GM19351 (cell line): Measurements from ENCODE around the gene NOL3.

ENCODE experiments used
- ATAC-seq: cut with Tn5 transposase; IDR thresholded peaks from one replicate; pipeline ENCODE4 v1.9.1; 2021; ENCODE audit warnings: mild to moderate bottlenecking, moderate library complexity; ENCODE audit not compliant: unreplicated experiment

The NOL3 gene

DNA sequence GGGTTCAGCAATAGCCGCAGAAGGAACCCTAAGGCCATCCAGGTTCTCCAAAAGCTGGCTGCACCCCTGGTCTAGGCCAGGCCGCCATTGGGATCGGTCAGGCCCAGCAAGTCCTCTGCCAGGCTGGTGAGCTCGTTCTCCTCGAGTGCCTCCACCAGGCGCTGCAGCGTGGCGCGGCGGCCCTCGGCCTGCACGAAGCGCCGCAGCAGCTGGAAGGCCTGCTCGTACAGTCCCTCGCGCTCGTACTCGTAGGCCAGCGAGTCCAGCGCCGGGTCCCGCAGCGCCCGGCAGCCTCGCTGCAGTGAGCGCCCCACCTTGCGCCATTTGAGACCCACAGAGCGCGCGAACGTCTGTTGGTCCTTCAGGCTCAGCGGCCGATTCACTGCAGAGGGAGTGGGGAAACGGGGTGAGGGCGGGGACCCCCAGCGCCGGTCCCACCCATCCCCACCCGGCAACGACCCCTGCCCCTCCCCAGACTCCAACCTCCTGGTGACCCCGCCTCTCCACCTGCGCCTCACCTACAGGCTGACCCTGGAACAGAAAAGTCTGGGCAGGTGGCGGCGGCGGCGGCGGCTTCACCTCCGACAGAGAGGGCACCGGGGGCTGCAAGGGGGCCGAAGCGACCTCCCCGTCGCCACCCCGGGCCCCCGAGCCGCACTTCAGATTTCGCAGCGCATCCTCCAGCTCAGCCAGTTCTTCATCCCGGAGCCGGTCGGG, 15.6 kb upstream of the NOL3 start:
- no peak for ATAC-seq

DNA sequence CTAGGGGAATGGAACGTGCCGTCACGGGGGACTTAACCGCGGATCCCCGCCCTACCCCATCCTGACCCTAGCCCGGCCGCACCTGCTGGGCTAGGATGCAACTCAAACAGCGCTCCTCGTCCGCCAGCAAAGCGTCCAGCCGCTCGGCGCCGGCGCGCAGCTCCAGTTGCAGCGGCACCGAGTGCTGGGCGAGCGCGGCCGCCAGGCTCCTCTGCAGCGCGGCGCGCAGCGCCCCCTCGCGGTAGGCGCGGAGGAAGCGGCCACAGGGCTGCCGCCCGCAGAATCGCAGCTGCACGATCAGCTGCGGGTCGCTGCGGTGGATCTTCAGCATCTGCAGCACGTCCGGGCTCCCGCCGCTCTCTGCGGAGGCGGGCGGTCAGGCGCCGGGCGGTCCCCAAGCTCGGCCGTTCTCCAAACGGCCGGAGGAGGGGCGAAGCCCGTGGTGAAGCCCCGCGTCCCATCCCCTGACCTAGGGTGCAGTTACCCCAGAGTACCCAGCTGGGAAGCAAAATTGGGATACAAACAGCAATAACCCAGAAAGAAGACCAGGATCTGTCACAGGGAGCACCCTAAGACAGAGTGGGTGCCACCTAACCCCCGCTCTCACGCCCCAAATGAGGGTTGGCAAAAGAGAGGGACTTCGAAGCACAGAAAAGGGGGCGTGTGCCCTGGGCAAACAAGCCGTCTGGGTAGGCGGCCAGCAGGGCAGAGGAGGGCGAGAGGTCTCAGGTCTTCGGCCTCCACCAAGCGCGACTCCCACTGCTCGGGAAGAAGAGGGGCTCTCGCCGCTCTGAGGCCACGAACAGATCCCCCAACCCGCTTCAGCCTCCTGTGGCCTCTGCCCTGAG, 14.8 kb upstream of the NOL3 start:
- no peak for ATAC-seq

DNA sequence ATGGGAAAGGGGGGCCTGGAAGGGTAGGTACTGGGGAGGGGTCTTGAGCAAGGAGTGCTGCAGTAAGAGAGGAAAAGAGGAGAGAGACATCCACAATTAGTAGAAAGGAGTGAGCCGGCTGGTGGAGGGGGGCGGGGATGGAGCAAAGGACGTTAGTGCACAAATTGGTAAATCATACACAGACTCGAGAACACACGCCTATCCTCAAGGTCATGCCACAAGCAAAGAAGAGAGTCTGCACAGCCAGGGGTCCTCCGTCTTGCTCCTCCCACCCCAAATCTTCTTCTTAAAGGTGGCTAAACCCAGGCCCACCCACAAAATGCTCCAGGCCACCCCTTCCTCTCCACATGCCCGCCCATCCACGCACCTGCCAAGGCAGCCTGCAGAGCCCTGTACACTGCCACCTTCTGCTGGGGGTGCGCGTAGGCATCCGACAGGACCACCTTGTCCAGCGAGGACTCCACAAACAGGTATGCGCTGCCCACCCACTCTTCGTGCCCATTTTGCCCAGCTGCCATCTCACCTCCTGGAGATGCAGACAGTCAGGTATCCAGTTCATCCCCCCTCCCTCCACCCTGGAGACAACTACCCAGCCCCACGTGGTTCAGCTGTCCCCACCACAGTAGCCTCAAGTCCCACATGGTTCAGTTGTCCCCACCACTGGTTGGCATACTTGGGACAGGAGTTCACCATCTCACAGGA, 14.0 kb upstream of the NOL3 start:
- no peak for ATAC-seq

DNA sequence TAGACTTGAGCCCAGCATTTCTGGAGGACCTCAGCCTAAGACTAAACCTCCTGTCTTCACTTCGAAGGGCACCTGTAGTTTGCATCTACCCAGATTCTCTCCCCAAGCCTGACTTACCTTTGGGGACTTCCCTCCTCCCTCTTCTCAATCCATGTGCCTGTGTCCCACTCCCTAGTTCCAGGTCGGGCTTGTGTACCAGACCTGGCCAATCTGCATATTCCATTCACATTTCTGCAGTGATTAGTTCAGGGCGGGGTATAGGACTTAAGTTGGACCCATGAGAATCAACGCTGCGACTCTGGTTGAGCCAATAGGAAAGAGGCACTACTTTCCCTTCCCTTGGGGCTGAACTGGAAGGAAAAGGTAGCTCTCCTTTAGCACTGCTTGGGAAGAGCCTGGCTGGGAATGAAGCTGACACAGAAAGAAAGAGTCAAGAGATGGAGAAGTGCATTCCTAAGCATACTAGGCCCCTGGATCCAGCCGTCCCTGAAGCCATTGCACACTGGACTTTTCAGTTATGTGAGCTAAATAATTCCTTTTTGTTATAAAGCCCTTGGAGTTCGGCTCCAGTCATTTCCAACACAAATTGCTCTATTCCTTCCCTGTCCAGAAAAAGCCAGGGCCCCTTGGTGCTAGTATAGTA, 13.1 kb upstream of the NOL3 start:
- no peak for ATAC-seq

DNA sequence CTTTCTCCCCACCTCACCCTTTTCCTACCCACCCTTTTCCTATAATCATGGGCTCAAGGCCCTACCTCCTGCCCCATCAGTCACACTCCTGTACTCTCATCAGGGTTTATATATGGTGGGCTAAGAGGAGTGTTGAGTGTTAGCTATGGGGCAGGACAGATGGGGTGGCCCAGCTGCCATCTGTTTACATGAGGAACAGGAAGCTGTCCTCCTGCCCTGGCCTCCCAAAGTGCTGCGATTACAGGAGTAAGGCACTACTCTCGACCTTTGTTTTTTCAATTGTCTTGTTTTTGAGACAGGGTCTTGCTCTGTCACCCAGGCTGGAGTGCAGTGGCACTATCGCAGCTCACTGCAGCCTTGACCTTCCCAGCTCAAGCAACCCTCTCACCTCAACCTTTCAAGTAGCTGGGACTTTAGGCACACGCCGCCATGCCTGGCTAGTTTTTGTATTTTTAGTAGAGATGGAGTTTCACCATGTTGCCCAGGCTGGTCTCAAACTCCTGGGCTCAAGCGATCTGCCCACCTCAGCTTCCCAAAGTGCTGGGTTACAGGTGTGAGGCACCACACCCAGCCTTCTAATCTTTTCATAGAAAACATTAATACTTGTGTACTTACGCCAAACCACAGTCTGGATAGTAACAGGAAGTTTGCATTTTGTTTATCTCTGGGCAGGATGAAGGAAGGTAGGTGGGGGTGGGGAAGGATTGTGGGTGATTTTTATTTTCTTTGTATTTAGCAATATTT, 12.3 kb upstream of the NOL3 start:
- ATAC-seq = no peak

DNA sequence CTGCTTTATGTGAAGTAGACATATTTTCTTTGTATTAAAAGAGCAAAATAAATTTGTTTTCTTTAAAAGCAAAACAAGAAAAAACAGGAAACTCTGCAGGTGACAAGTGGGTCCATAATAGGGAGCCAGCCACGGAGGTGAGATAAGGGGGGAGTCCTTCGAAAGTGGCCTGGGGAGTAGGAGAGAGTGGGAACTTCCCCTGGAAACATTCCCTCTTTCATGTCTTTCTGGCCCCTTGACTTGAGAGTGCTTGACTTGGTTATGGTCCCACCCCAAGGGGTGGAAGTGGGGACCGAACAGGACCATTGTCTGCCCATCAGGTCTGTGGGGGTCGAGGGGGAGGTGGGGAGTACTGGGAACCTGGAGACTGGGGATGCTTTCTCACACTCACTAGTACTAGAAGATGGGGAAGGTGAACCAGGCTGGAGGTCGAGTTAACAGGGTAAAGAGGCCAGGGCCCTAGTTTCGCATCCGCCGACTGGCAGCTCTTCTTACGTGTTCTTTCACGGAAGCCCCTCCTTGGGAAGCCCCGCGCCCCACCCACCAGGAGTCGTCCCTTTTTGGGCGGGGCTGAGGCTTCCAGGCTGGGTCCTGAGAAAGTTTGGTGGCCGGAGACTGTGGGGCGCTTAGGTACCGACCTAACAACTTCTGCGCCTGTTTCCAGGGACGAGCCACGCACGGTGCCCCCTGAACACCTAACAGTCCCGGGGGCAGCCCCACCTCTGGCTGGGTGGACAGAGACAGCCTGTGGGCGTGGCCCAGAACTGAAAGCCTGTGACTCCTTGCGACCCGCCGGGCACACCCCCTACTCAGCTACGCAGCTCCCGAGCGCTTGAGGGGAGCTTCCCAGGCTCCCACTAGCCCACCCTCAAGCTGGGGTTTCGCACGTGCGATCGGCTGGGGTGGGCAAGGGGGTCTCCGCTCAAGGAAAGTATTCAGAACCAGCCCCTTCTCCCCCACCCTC, 11.4 kb upstream of the NOL3 start:
- peak; percentile 37 for ATAC-seq

DNA sequence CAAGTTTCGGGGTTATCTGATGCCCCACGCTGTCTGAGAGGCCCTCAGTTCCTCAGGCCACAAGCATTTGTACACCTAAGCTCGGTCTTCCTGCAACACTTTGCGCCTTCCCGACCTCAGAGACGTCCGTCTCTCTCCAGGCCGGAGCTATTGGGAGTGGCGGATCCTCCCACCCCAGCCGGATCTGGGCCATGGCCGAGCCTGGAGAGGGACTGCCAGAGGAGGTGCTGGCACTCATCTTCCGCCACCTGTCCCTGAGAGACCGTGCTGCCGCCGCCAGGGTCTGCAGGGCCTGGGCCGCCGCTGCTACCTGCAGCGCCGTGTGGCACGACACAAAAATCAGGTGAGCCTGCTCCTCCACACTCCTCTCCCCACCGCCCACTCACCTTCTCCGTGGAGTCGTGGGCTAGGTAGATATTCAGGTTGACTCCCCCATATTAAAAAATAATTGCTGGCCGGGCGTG, 8.7 kb upstream of the NOL3 start:
- no peak for ATAC-seq

DNA sequence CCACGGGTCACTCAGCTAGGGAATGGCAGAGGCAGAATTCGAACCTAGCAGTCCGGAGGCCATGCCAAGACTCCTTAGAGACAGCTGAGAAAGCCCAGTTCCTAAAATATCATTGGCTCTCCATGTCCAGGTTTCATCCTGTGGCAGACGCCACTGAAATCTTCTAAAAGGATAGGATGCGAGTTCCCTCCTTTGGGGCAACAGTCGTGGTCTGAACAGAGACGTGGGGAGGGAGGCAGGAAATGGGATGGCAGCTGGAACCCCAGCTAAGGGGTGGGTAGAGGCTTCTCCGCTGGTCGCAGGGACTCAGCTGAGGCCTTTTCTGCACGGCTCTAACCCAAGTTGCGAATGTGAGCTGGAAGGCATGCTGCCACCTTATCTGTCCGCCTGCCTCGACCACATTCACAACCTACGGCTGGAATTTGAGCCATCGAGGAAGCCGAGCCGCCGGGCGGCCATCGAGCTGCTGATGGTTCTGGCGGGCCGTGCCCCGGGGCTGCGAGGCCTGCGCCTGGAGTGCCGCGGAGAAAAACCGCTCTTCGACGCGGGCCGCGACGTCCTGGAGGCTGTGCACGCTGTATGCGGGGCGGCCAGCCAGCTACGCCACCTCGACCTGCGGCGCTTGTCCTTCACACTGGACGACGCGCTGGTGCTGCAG, 7.7 kb upstream of the NOL3 start:
- no peak for ATAC-seq

DNA sequence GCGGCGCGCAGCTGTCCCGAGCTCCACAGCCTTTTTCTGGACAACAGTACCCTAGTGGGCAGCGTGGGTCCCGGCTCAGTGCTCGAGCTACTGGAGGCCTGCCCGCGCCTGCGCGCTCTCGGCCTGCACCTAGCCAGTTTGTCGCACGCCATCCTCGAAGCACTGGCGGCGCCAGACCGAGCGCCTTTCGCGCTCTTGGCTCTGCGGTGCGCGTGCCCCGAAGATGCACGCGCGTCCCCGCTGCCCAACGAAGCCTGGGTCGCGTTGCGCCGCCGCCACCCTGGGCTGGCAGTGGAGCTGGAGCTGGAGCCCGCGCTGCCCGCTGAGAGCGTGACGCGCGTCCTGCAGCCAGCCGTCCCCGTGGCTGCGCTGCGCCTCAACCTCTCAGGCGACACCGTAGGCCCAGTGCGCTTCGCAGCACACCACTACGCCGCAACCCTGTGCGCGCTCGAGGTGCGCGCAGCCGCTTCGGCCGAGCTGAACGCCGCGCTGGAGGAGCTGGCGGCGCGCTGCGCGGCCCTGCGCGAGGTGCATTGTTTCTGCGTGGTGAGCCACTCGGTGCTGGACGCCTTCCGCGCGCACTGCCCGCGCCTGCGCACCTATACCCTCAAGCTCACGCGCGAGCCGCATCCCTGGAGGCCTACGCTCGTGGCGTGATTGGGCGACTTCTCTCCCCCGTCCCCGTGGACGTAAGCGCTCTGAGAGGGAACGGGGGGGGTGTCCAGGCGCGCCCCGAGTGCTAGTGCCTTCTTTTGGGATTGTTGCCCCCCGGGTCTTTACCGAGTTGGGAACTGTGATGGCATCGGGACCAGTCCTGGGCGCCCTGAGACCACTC, 7.0 kb upstream of the NOL3 start:
- no peak for ATAC-seq

DNA sequence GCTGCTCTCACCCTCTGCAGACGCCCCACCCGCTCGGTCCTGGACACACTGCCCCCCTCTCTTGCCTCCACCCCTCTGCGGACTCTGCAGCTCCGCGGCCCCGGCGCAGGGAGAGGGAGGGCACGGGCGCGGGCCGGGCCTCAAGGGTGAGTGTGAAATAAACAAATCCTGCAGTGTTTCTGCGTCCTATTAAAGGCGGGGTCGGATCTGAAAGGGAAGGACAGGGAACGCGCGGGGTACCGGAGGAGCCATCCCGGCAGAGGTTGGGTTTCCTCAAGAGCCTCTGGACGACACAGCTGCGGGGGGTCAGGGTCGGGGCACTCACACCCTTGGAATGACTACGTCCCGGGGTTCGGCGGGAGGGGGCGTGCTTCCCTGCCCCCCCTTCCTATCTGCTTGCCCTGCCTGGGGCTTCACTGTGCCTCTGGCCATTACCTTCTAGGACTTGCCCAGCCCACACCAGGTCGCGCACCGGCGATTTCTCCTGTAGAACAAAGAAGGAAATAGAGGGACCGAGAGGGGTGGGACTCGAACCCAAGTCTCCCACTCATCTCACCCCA, 6.3 kb upstream of the NOL3 start:
- no peak for ATAC-seq

DNA sequence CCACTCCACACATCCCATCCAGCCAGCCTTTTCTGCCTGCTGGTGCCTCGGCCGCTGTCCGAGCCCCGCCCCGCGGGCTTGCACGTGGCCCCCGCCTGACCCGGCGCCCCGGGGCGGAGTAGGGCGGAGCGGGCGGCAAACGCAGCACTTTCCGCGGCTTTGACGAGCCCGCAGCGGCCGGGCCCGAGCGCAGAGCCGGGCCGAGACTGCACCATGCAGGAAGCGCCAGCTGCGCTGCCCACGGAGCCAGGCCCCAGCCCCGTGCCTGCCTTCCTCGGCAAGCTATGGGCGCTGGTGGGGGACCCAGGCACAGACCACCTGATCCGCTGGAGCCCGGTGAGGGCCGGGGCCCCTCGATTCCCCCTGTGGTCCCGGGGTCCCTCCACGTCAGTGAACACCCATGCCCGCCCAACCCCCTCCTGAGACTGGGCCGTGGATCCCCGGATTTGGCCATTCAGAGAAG, 5.7 kb upstream of the NOL3 start, which contains the start of gene HSF4:
Gene HSF4, plus strand, starts transcription at position 147 of the 463 bp plus-strand sequence. Its CDS starts 67 bp downstream, at position 214.
- ATAC-seq = no peak

DNA sequence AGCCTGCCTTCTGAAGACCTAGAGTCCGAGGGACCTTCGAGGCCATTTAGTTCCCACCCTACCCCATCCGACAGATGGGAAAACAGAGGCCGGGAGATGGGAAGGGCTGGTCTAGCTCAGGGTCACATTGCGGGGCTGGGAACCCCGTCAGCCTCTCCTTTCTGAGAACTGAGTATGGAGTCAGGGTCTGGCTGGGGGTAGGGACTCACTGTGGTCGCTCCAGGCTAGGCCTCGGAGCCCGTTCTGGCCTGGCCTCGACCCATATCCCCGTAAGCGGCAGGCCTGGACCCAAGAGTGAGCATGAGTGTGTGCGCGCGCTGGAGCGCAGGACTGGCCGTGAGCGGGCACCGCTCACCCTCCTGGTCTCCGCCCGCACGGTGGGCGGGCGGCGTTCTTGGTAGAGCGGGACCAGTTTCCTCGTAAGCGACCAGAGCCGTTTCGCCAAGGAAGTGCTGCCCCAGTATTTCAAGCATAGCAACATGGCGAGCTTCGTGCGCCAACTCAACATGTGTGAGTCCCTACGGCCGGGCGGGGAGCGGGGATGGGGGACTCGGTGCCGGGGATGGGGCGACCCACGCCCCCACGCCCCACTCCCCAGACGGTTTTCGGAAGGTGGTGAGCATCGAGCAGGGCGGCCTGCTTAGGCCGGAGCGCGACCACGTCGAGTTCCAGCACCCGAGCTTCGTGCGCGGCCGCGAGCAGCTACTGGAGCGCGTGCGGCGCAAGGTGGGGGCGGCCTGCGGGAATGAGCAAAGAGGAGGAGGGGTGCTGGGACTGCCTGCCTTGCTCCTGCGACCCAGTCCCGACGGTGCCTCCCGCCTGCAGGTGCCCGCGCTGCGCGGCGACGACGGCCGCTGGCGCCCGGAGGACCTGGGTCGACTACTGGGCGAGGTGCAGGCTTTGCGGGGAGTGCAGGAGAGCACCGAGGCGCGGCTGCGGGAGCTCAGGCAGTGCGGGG, 4.9 kb upstream of the NOL3 start:
- no peak for ATAC-seq

DNA sequence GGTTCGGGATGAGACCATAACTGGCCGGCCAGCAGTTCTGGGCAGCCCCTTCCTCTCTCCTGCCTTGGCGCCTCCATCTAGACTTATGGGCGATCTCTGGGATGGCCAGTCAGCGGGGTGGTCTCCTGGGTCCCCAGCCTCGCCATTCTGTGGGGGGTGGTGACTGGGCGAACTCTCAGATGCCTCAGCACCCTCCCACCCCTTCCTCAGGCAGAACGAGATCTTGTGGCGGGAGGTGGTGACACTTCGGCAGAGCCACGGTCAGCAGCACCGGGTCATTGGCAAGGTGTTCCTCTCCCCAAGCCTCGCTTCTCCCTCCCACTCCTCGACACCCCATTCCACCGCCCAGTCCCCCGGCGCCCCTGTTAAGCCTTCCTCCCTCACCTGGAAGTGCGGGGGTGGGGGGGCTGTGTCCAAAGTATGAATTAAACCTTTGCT, 4.2 kb upstream of the NOL3 start:
- ATAC-seq = no peak

DNA sequence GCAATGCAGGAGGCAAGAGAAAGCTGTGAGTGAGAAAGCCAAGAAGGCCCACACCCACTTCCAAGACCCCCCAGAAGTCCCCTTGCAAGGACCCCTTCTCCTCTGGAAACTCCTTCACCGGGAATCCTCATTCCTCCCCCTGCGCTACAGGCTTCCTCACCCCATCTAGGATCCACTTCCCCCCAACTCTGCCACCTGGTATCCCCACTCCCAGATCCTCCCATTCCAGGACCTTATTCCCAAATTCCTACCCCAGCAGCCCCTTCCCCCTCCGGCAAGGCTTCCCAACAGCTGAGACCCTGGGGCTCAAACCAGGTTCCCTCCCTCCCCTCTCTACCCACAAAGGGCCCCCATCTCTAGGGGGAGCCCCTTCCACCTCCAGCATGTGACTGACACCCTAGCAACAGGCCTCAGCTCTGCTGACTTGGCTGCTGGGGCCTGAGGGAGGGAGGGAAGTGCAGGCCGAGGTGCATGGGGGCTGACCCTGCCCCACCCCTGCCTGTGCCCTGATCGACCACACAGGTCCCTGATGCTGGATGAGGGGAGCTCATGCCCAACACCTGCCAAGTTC, 3.7 kb upstream of the NOL3 start:
- ATAC-seq = no peak

DNA sequence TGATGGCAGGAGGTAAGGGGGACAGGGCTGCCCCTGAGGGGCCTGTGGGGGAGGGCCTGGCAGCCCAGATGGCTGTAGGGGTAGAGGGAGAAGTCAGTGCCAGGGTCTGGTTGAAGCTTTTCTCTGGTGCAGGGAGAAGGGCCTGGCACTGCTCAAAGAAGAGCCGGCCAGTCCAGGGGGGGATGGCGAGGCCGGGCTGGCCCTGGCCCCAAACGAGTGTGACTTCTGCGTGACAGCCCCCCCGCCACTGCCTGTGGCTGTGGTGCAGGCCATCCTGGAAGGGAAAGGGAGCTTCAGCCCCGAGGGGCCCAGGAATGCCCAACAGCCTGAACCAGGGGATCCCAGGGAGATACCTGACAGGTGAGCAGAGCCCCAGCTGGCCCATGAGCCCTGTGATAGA, 2.8 kb upstream of the NOL3 start:
- ATAC-seq = no peak

DNA sequence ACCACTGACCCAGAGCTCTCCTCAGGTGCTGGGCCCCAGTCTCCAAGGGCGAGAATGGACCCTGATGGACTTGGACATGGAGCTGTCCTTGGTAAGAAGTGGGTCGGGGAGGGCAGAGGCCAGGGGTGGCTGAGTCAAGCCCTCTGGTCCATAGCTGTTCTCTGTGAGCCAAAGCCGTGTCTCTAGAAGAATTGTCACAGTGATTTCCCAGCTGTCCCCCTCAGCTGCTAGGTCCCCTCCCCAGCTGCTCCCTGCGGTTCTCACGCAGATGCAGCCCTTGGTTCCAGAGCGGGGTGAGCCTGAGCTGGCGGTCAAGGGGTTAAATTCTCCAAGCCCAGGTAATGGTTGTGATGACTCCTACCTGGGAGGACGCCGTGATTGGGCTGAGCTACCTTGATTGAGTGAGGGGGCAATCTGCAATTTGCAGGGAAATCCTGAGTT, 1.3 kb upstream of the NOL3 start:
- no peak for ATAC-seq
